Lung (tissue), 12 donors: ENCODE measurements around the gene DDX18. TPM values are rescaled to one million over a fixed set of nuclear protein-coding genes. Genes with fewer than 3 reads are reported as not detected.

Source experiments
- ATAC-seq: fragments of 200-7000 bp; cut with Tn5 transposase; one replicate; pipeline ENCODE4 v1.9.1; 2020; ENCODE audit warnings: moderate number of reproducible peaks; ENCODE audit not compliant: insufficient read depth, low FRiP score
- DNase-seq, 3 donors: peaks; one replicate each; pipeline ENCODE4 v3.0.0-alpha.2; 2013 to 2017
- H3K27ac ChIP-seq, 2 donors: one replicate each; pipeline ENCODE4 v1.5.1; 2013; ENCODE audit warnings: mild to moderate bottlenecking in 2 of 2, moderate library complexity in 2 of 2, control low read depth in 1 of 2, inconsistent platforms in 1 of 2, low read depth in 1 of 2, low read length in 1 of 2
- H3K27me3 ChIP-seq, 3 donors: one replicate each; pipeline ENCODE4 v1.5.1; 2013; ENCODE audit warnings: low read length in 2 of 3; ENCODE audit not compliant: control insufficient read depth in 3 of 3, insufficient read depth in 3 of 3
- H3K36me3 ChIP-seq, 4 donors: one replicate each; pipeline ENCODE4 v1.5.1; 2013; ENCODE audit warnings: low read length in 4 of 4, mild to moderate bottlenecking in 1 of 4, moderate library complexity in 1 of 4; ENCODE audit not compliant: control insufficient read depth in 4 of 4, insufficient read depth in 4 of 4
- H3K4me1 ChIP-seq, 5 donors: one replicate each; pipeline ENCODE4 v1.5.1; 2013; ENCODE audit warnings: low read length in 5 of 5, mild to moderate bottlenecking in 2 of 5, moderate library complexity in 1 of 5; ENCODE audit not compliant: control insufficient read depth in 5 of 5, insufficient read depth in 5 of 5
- H3K4me3 ChIP-seq: one replicate; pipeline ENCODE4 v1.5.1; 2013; ENCODE audit warnings: mild to moderate bottlenecking, control low read depth, moderate library complexity
- H3K9ac ChIP-seq, 2 donors: one replicate each; pipeline ENCODE4 v1.5.1; 2013; ENCODE audit warnings: low read length in 2 of 2, control low read depth in 1 of 2; ENCODE audit not compliant: insufficient read depth in 1 of 2
- H3K9me3 ChIP-seq, 4 donors: one replicate each; pipeline ENCODE4 v1.5.1; 2013; ENCODE audit warnings: low read length in 3 of 4, mild to moderate bottlenecking in 1 of 4, moderate library complexity in 1 of 4; ENCODE audit not compliant: control insufficient read depth in 4 of 4, insufficient read depth in 3 of 4
- CTCF ChIP-seq: IDR thresholded peaks from 2 replicates; pipeline ENCODE4 v1.5.1; 2012; ENCODE audit warnings: mild to moderate bottlenecking; ENCODE audit errors: control extremely low read depth, extremely low read depth
- WGBS, 2 donors: extraction: QIAGEN DNeasy Blood & Tissue Kit; methylation state at CpG; one replicate each; pipeline ENCODE4 v1.1.7; 2013; 5-methylcytosine and 5-hydroxymethylcytosine counted together
- polyA plus RNA-seq, 2 donors: library from polyadenylated mRNA; stranded (reverse); fragments of 200-250 nt; gene quantifications; one replicate each; pipeline ENCODE4 v1.2.1, GENCODE V29; 2013
- total RNA-seq, 2 donors: library from RNA; depleted of rRNA in 1 of 2; stranded (reverse); fragments of >200 nt in 1 of 2; gene quantifications; one replicate each; pipeline ENCODE4 v1.2.1, GENCODE V29; 2014 to 2021
- donor health status: control.
- donor health status: control.
- donor health status: Bipolar disorder and iron deficiency.
- donor health status: healthy.
- donor health status: DM: yes; HTN: yes; CAD: no.

Gene DDX18
- total and polyA plus RNA-seq, 4 donors = 26.9 to 60.0 (median 39.7) TPM

- no peak overlapping the region for H3K4me3 ChIP-seq
- H3K9ac ChIP-seq = no peak overlapping the region
- no peak overlapping the region for H3K27ac ChIP-seq
- TF ChIP-seq CTCF = no peak
- no peaks in the 10 kb centered on the region for H3K9me3 ChIP-seq
- H3K36me3 ChIP-seq = no peaks in the 10 kb centered on the region
- no peaks in the 10 kb centered on the region for H3K4me1 ChIP-seq
- 76 to 94% methylated on average over 1 of the region's 1 CpG for WGBS, 2 donors
- ATAC-seq = no peak
- H3K27me3 ChIP-seq = no peaks in the 10 kb centered on the region
- DNase-seq = no peak
These were observed 39.8 kb upstream of the DDX18 start for GRCh38 chr2:117774716-117775115.

GRCh38 chr2:117775703-117776219 lies 38.7 kb upstream of the DDX18 start:
- no peak for TF ChIP-seq CTCF
- peak; percentile 58 for ATAC-seq
- peak in 1 of 3 donors; percentile 16 for DNase-seq
- H3K9me3 ChIP-seq = no peaks in the 10 kb centered on the region
- no peak overlapping the region for H3K4me3 ChIP-seq
- no peaks in the 10 kb centered on the region for H3K36me3 ChIP-seq
- H3K27ac ChIP-seq = no peak overlapping the region
- no peaks in the 10 kb centered on the region for H3K4me1 ChIP-seq
- no peak overlapping the region for H3K9ac ChIP-seq
- H3K27me3 ChIP-seq = no peaks in the 10 kb centered on the region

GRCh38 chr2:117776888-117777287 lies 37.6 kb upstream of the DDX18 start:
- no peak for ATAC-seq
- no peaks in the 10 kb centered on the region for H3K9me3 ChIP-seq
- no peak for DNase-seq
- no peaks in the 10 kb centered on the region for H3K27me3 ChIP-seq
- H3K4me1 ChIP-seq = no peaks in the 10 kb centered on the region
- WGBS, 2 donors = 59 to 88% methylated on average over 8 of the region's 8 CpGs
- no peak overlapping the region for H3K27ac ChIP-seq
- no peak for TF ChIP-seq CTCF
- no peaks in the 10 kb centered on the region for H3K36me3 ChIP-seq
- H3K9ac ChIP-seq = no peak overlapping the region
- no peak overlapping the region for H3K4me3 ChIP-seq

GRCh38 chr2:117785740-117786139 lies 28.8 kb upstream of the DDX18 start:
- Histone ChIP-seq H3K4me1 (no peaks in the 10 kb centered on the region), H3K4me3 (no peak overlapping the region), H3K27me3 (no peaks in the 10 kb centered on the region), H3K9me3 (peaks cover 0 to 3% (median 0%) of the 10 kb centered on the region in 4 donors), H3K9ac (no peak overlapping the region), H3K27ac (no peak overlapping the region), H3K36me3 (no peaks in the 10 kb centered on the region)
- peak; percentile 30 for TF ChIP-seq CTCF
- DNase-seq (peak; percentile 41 to 60 (median 46)), ATAC-seq (no peak)
